Measurements from ENCODE around the gene XYLT1. TPM values are rescaled to one million over a fixed set of nuclear protein-coding genes. Genes with fewer than 3 reads are reported as not detected.

Gene XYLT1
- polyA plus RNA-seq, 3 donors from 2014 or later = 0.79 to 6.2 (median 3.3) TPM

- no peaks in the 10 kb centered on the region for H3K9me3 Mint-ChIP-seq
- peaks cover 0 to 2% (median 0%) of the 10 kb centered on the region in 3 donors for H3K36me3 Mint-ChIP-seq
- H3K27ac Mint-ChIP-seq = peak overlapping the region in 5 of 6 donors; percentile 12 to 84 (median 77)
- DNase-seq = no peak
- H3K4me1 Mint-ChIP-seq = peaks cover 77 to 87% of the 10 kb centered on the region in 2 donors
- peak overlapping the region in 2 of 5 donors; percentile 4 to 32 for H3K4me3 Mint-ChIP-seq
- no peaks in the 10 kb centered on the region for H3K27me3 Mint-ChIP-seq (ENCODE audit: low read depth in 3 of 3)
Measured at GRCh38 chr16:17375461-17376304, 95.1 kb downstream of the XYLT1 start.

DNA sequence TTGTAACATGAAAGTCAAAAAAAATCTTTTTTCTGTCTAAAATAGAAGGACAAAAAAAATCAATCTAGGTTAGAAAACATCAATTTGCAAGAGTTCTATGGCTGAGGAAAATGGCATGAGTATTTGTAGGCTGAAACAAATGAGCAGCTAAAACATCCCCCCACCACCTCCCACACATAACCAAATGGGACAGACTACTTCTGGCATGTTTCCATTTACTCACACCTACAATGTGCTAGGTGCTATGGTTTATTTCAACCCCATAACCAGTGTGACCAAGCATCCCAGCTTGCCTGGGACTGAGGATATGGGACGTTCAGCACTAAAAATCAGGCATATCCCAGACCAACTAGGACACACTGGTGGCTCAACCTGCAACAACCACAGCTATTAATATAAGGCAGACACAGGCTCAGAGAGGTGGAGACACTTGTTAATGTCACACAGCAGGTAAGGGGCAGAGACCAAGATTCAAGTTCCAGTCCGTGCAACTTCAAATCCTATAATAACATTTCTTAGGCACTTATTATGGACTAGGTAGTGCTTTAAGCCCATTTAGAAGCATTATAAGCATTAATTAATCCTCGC lies 96.0 kb downstream of the XYLT1 start:
- H3K9me3 Mint-ChIP-seq = no peaks in the 10 kb centered on the region
- peak overlapping the region in 1 of 5 donors; percentile 25 for H3K4me3 Mint-ChIP-seq
- no peaks in the 10 kb centered on the region for H3K36me3 Mint-ChIP-seq
- DNase-seq = no peak
- peaks cover under 1 to 8% (median 2%) of the 10 kb centered on the region in 3 donors for H3K27me3 Mint-ChIP-seq (ENCODE audit: low read depth in 3 of 3)
- H3K27ac Mint-ChIP-seq = peak overlapping the region in 4 of 6 donors; percentile 54 to 69 (median 65)
- H3K4me1 Mint-ChIP-seq = peaks cover 82 to 92% of the 10 kb centered on the region in 2 donors

- H3K36me3 Mint-ChIP-seq = no peaks in the 10 kb centered on the region
- H3K27ac Mint-ChIP-seq = peak overlapping the region in 2 of 6 donors; percentile 10 to 64
- H3K9me3 Mint-ChIP-seq = no peaks in the 10 kb centered on the region
- peaks cover 87 to 95% of the 10 kb centered on the region in 2 donors for H3K4me1 Mint-ChIP-seq
- peaks cover 13 to 21% (median 13%) of the 10 kb centered on the region in 3 donors for H3K27me3 Mint-ChIP-seq (ENCODE audit: low read depth in 3 of 3)
- peak overlapping the region in 1 of 5 donors; percentile 18 for H3K4me3 Mint-ChIP-seq
- DNase-seq = no peak
Measured at GRCh38 chr16:17373533-17373932, 97.2 kb downstream of the XYLT1 start.

- Mint-ChIP-seq H3K9me3 (no peaks in the 10 kb centered on the region), H3K4me1 (peaks cover 91 to 95% of the 10 kb centered on the region in 2 donors), H3K27ac (peak overlapping the region; percentile 61 to 100 (median 86)), H3K27me3 (ENCODE audit: low read depth in 3 of 3) (peaks cover 14 to 28% (median 15%) of the 10 kb centered on the region in 3 donors), H3K4me3 (peak overlapping the region in 4 of 5 donors; percentile 7 to 94 (median 17)), H3K36me3 (no peaks in the 10 kb centered on the region)
- DNase-seq = no peak
Measured at GRCh38 chr16:17372386-17372785, 98.4 kb downstream of the XYLT1 start.

DNA sequence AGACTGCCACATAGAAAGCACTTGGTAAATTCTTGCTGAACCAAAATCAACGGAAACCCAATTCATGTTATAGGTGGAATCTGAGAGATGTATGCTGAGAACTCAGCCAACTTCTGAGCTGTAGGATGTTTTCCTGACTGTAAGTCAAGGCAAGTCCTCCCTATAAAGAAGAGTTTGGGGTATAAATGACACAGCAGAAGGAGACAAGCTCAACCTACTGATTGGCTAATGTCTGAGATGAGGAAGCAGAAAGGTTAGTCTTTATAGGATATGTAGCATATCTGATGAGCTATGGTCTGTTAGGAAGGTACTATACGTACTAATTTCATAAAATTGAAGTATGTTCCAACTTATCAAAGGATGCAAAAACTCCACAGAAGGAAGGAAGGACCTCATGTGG lies 99.5 kb downstream of the XYLT1 start:
- H3K9me3 Mint-ChIP-seq = no peaks in the 10 kb centered on the region
- peaks cover 14 to 33% (median 18%) of the 10 kb centered on the region in 3 donors for H3K27me3 Mint-ChIP-seq (ENCODE audit: low read depth in 3 of 3)
- H3K4me1 Mint-ChIP-seq = peaks cover 96 to 99% of the 10 kb centered on the region in 2 donors
- peaks cover 0 to 3% (median 0%) of the 10 kb centered on the region in 3 donors for H3K36me3 Mint-ChIP-seq
- H3K4me3 Mint-ChIP-seq = peak overlapping the region; percentile 90 to 97 (median 92)
- H3K27ac Mint-ChIP-seq = peak overlapping the region; percentile 99 to 100 (median 99)
- no peak for DNase-seq

DNA sequence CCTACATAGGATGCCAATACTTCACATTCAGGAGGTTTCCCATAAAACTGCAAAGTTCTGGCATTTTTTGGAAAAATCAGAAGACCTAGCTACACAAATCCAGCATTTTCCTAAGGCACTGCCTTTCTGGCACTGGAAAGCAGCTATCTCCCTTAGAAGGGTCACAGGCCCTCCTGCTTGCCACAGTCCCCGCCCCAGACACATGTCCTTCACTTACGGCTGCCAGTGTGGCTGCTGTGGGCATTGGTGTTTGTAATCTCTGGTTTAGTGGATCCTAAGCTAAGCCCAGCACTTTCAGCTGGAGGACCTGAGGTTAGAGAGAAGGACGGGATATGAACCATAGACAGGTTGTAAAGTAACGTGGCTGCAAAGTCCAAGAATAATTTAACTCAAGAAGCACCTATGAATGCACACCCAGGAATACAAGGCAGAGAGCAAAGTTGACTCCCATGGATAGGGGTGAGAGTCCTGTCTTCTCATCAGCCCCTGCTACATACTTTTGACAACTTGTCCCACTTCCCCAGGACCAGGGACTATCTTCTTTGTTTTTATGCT lies 100.0 kb downstream of the XYLT1 start:
- H3K27me3 Mint-ChIP-seq (ENCODE audit: low read depth in 3 of 3) = peaks cover 14 to 33% (median 18%) of the 10 kb centered on the region in 3 donors
- H3K4me3 Mint-ChIP-seq = peak overlapping the region; percentile 90 to 97 (median 92)
- peaks cover 96 to 99% of the 10 kb centered on the region in 2 donors for H3K4me1 Mint-ChIP-seq
- no peaks in the 10 kb centered on the region for H3K9me3 Mint-ChIP-seq
- peak; percentile 55 to 64 (median 57) for DNase-seq
- H3K36me3 Mint-ChIP-seq = peaks cover 0 to 3% (median 0%) of the 10 kb centered on the region in 3 donors
- H3K27ac Mint-ChIP-seq = peak overlapping the region; percentile 99 to 100 (median 99)

DNA sequence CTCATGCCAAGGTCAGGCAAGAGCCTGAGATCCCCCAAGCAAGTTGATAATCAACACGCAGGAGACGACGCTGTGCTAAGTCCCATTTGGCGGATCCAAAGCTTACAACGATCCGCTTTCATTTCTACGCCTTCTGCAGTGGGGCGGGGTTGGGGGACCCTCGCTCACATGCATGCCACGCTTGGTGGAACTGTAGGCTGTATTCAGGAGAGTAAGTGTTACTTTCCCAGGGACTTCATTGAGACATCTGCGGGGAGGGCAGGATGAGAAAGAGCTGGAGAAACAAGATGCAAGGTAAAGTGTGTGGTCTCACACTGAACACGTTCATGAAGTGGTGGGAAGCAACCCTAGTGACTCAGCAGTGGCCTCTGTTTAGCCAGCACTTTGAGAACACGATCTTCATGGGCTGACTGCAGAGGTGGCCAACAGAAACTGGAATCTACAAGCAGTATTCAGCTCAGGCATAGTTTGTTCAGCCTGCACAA lies 100.5 kb downstream of the XYLT1 start:
- peaks cover 14 to 33% (median 18%) of the 10 kb centered on the region in 3 donors for H3K27me3 Mint-ChIP-seq (ENCODE audit: low read depth in 3 of 3)
- H3K4me1 Mint-ChIP-seq = peaks cover 96 to 99% of the 10 kb centered on the region in 2 donors
- peaks cover 0 to 3% (median 0%) of the 10 kb centered on the region in 3 donors for H3K36me3 Mint-ChIP-seq
- H3K4me3 Mint-ChIP-seq = peak overlapping the region; percentile 90 to 97 (median 92)
- no peaks in the 10 kb centered on the region for H3K9me3 Mint-ChIP-seq
- H3K27ac Mint-ChIP-seq = peak overlapping the region; percentile 99 to 100 (median 99)
- peak; percentile 50 to 57 (median 51) for DNase-seq

- Mint-ChIP-seq H3K9me3 (no peaks in the 10 kb centered on the region), H3K4me3 (peak overlapping the region; percentile 90 to 97 (median 92)), H3K27me3 (ENCODE audit: low read depth in 3 of 3) (peaks cover 14 to 33% (median 18%) of the 10 kb centered on the region in 3 donors), H3K36me3 (peaks cover 0 to 3% (median 0%) of the 10 kb centered on the region in 3 donors), H3K4me1 (peaks cover 96 to 99% of the 10 kb centered on the region in 2 donors), H3K27ac (peak overlapping the region; percentile 99 to 100 (median 99))
- DNase-seq = peak; percentile 88 to 89 (median 89)
Measured at GRCh38 chr16:17369421-17370222, 101.1 kb downstream of the XYLT1 start.

DNA sequence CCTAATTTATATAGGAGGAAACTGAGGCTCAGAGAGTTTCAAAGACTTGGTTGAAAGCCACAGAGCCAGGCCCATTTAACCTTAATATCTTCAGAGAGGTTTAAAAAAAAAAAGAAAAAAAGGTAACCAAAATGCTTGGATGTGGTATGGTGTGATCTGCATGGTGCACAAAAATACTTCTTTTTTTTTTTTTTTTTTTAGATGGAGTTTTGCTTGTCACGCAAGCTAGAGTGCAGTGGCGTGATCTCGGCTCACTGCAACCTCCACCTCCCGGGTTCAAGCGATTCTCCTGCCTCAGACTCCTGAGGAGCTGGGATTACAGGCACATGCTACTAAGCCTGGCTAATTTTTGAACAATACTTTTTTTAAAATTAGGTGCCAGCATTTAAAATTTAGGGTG lies 101.8 kb downstream of the XYLT1 start:
- DNase-seq = peak; percentile 59 to 63 (median 60)
- H3K4me3 Mint-ChIP-seq = peak overlapping the region; percentile 90 to 97 (median 92)

GRCh38 chr16:17368446-17368845 lies 102.3 kb downstream of the XYLT1 start:
- no peaks in the 10 kb centered on the region for H3K9me3 Mint-ChIP-seq
- H3K4me3 Mint-ChIP-seq = peak overlapping the region; percentile 90 to 97 (median 92)
- H3K27ac Mint-ChIP-seq = peak overlapping the region; percentile 99 to 100 (median 99)
- peaks cover 14 to 35% (median 18%) of the 10 kb centered on the region in 3 donors for H3K27me3 Mint-ChIP-seq (ENCODE audit: low read depth in 3 of 3)
- no peak for DNase-seq
- H3K36me3 Mint-ChIP-seq = peaks cover 0 to 3% (median 0%) of the 10 kb centered on the region in 3 donors
- H3K4me1 Mint-ChIP-seq = peaks cover 96 to 99% of the 10 kb centered on the region in 2 donors

More for the DNA sequence above, 101.8 kb downstream of the XYLT1 start:
- no peaks in the 10 kb centered on the region for H3K9me3 Mint-ChIP-seq
- peaks cover 96 to 99% of the 10 kb centered on the region in 2 donors for H3K4me1 Mint-ChIP-seq
- H3K27me3 Mint-ChIP-seq (ENCODE audit: low read depth in 3 of 3) = peaks cover 14 to 35% (median 18%) of the 10 kb centered on the region in 3 donors
- H3K36me3 Mint-ChIP-seq = peaks cover 0 to 3% (median 0%) of the 10 kb centered on the region in 3 donors
- peak overlapping the region; percentile 99 to 100 (median 99) for H3K27ac Mint-ChIP-seq

GRCh38 chr16:17367923-17368322 lies 102.8 kb downstream of the XYLT1 start:
- H3K27ac Mint-ChIP-seq = peak overlapping the region; percentile 98 to 100 (median 99)

GRCh38 chr16:17367036-17367435 lies 103.7 kb downstream of the XYLT1 start:
- peak overlapping the region; percentile 57 to 94 (median 82) for H3K4me3 Mint-ChIP-seq
- H3K4me1 Mint-ChIP-seq = peaks cover 98 to 100% of the 10 kb centered on the region in 2 donors
- H3K27ac Mint-ChIP-seq = peak overlapping the region; percentile 98 to 100 (median 99)
- H3K36me3 Mint-ChIP-seq = peaks cover 0 to 3% (median 0%) of the 10 kb centered on the region in 3 donors
- DNase-seq = peak; percentile 77 to 79 (median 78)
- no peaks in the 10 kb centered on the region for H3K9me3 Mint-ChIP-seq
- H3K27me3 Mint-ChIP-seq (ENCODE audit: low read depth in 3 of 3) = peaks cover 14 to 35% (median 18%) of the 10 kb centered on the region in 3 donors

More at GRCh38 chr16:17367923-17368322, 102.8 kb downstream of the XYLT1 start:
- Mint-ChIP-seq H3K4me3 (peak overlapping the region; percentile 41 to 94 (median 70)), H3K9me3 (no peaks in the 10 kb centered on the region), H3K4me1 (peaks cover 98 to 100% of the 10 kb centered on the region in 2 donors), H3K36me3 (peaks cover 0 to 3% (median 0%) of the 10 kb centered on the region in 3 donors), H3K27me3 (ENCODE audit: low read depth in 3 of 3) (peaks cover 14 to 35% (median 18%) of the 10 kb centered on the region in 3 donors)
- no peak for DNase-seq
